GM21526 (cell line): ENCODE results near the gene AKR1C3.
"Not testable (repeated sequence)": the region's sequence is repeated elsewhere in the genome, so short reads cannot be mapped to it uniquely, and the experiment has no call there.

Experiments
- ATAC-seq: cut with Tn5 transposase; IDR thresholded peaks from one replicate; pipeline ENCODE4 v1.9.1; 2021; ENCODE audit warnings: moderate library complexity; ENCODE audit not compliant: unreplicated experiment, low FRiP score

Gene AKR1C3

GRCh38 chr10:5094265-5095205, at the start of gene AKR1C3:
Gene AKR1C3 (plus strand): TSS chr10:5094414. CDS start chr10:5094445, 31 bp downstream.
- no peak for ATAC-seq

GRCh38 chr10:5045095-5045494, 49.1 kb upstream of the AKR1C3 start:
- ATAC-seq, result no peak

GRCh38 chr10:5046410-5046809, 47.8 kb upstream of the AKR1C3 start:
- ATAC-seq, result no peak

- ATAC-seq, result not testable (repeated sequence)
Observed at GRCh38 chr10:5047055-5047454, 47.2 kb upstream of the AKR1C3 start.

GRCh38 chr10:5047912-5048628, 46.1 kb upstream of the AKR1C3 start:
- ATAC-seq, result no peak

GRCh38 chr10:5052951-5053500, 41.2 kb upstream of the AKR1C3 start:
- ATAC-seq, result not testable (repeated sequence)

GRCh38 chr10:5054831-5055230, 39.4 kb upstream of the AKR1C3 start:
- not testable (repeated sequence) for ATAC-seq

- ATAC-seq, result not testable (repeated sequence)
Observed at GRCh38 chr10:5059267-5059666, 34.9 kb upstream of the AKR1C3 start.

GRCh38 chr10:5060791-5061190, 33.4 kb upstream of the AKR1C3 start:
- ATAC-seq, result not testable (repeated sequence)

GRCh38 chr10:5064656-5065055, 29.6 kb upstream of the AKR1C3 start:
- no peak for ATAC-seq

- no peak for ATAC-seq
Observed at GRCh38 chr10:5068274-5068984, 25.8 kb upstream of the AKR1C3 start.

GRCh38 chr10:5070648-5071410, 23.4 kb upstream of the AKR1C3 start:
- ATAC-seq, result no peak

GRCh38 chr10:5071411-5072198, 22.6 kb upstream of the AKR1C3 start:
- ATAC-seq, result no peak

- ATAC-seq, result no peak
Observed at GRCh38 chr10:5073659-5074058, 20.6 kb upstream of the AKR1C3 start.

- ATAC-seq, result no peak
Observed at GRCh38 chr10:5076615-5077014, 17.6 kb upstream of the AKR1C3 start.

- no peak for ATAC-seq
Observed at GRCh38 chr10:5078547-5079180, 15.6 kb upstream of the AKR1C3 start.

- no peak for ATAC-seq
Observed at GRCh38 chr10:5079306-5079830, 14.8 kb upstream of the AKR1C3 start.

- ATAC-seq, result no peak
Observed at GRCh38 chr10:5079836-5080235, 14.4 kb upstream of the AKR1C3 start.
